Measurements from ENCODE around the gene TTBK1. TPM values are rescaled to one million over a fixed set of nuclear protein-coding genes. Genes with fewer than 3 reads are reported as not detected.

Gene TTBK1
- total and polyA plus RNA-seq, 2 of the 4 experiments (the other 2 are of a cell fraction): 0.02 TPM; not detected in 1

DNA sequence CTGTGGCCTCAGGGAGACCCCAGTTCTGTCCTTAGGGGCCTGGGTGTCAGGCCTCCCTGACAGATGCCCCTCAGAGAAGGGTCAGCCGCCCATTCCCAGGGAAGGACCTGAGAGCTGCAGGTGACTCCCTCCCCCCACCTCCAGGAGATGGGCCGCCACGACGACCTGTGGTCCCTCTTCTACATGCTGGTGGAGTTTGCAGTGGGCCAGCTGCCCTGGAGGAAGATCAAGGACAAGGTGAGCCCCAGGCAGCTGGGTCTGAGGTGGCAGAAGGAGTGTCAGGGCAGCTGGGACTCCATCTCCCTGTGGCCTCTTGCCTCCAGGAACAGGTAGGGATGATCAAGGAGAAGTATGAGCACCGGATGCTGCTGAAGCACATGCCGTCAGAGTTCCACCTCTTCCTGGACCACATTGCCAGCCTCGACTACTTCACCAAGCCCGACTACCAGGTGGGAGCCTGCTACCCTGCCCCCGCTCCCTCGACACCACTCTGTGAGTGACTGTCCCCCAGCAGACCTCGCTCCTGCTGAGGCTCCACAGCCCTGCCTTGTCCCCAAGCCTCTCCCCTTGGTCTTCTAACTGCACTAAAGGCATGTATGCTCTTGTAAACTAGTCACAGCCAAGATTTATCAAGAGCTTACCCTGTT, 12.2 kb downstream of the TTBK1 start:
- no peak overlapping the region for H3K27ac ChIP-seq (ENCODE audit: insufficient read depth, low read length)
- H3K9ac ChIP-seq (ENCODE audit: low read depth, low read length): no peak overlapping the region
- dilution Hi-C loops (cut with HindIII; ENCODE audit: low sequenced_read_pairs, unreplicated experiment): no loop called here
- no peak overlapping the region for H2BK120ac ChIP-seq (ENCODE audit: low read depth, low read length)
- no peaks in the 10 kb centered on the region; the same call in 1 of the 2 replicates for H3K4me1 ChIP-seq (ENCODE audit: control insufficient read depth, insufficient read depth, low read length)
- POLR2A ChIA-PET (ENCODE audit: unreplicated experiment): no interaction called here
- no peak overlapping the region for H3K4me2 ChIP-seq (ENCODE audit: low read depth, low read length)
- H3K4me3 ChIP-seq (ENCODE audit: insufficient read depth, low read depth, low read length): no peak overlapping the region
- no peak overlapping the region for H2AFZ ChIP-seq (replicated peaks; ENCODE audit: low read length, poor library complexity)
- H3K79me1 ChIP-seq (ENCODE audit: low read depth in 1 of 2, low read length in 2 of 2): no peaks in the 10 kb centered on the region
- H2AK9ac ChIP-seq (replicated peaks; ENCODE audit: low read depth, low read length, poor library complexity): no peak overlapping the region
- H3K23ac ChIP-seq (ENCODE audit: low read depth, low read length): no peak overlapping the region
- H4K5ac ChIP-seq (ENCODE audit: low read depth, low read length): no peak overlapping the region
- no peak overlapping the region for H2BK15ac ChIP-seq (ENCODE audit: low read depth, low read length)
- 63% methylated on average over 4 of the region's 11 CpGs; no CpG with 5 or more reads in 1 of the 2 experiments for WGBS, 2 experiments (ENCODE audit: extremely low coverage in 2 of 2, insufficient read length in 1 of 2)
- H3K27me3 ChIP-seq (ENCODE audit: control insufficient read depth, insufficient read depth, low read length): peaks cover 65% of the 10 kb centered on the region
- no peak overlapping the region for H3K4ac ChIP-seq (ENCODE audit: low read depth, low read length)
- no peak overlapping the region for H3K14ac ChIP-seq (replicated peaks; ENCODE audit: low read depth, low read length)
- H2BK20ac ChIP-seq (ENCODE audit: low read depth, low read length): no peak overlapping the region
- TF ChIP-seq FOS (IDR thresholded peaks at IDR 0.05; ENCODE audit: low read depth, low read length): no peak
- no peak for TF ChIP-seq ELK1 (IDR thresholded peaks at IDR 0.05; ENCODE audit: borderline replicate concordance, low read depth, low read length)
- no peak for TF ChIP-seq RFX5 (IDR thresholded peaks at IDR 0.05; ENCODE audit: low read depth, low read length)
- TF ChIP-seq CEBPB (IDR thresholded peaks at IDR 0.05; ENCODE audit: low read depth, low read length): no peak
- no peak for TF ChIP-seq CHD1 (IDR thresholded peaks at IDR 0.05; ENCODE audit: low read depth, low read length)
- no peak overlapping the region for H3K56ac ChIP-seq (ENCODE audit: extremely low read depth, insufficient read depth, low read length)
- H3K18ac ChIP-seq (ENCODE audit: low read depth, low read length): no peak overlapping the region
- H4K8ac ChIP-seq (ENCODE audit: low read depth in 2 of 2, low read length in 2 of 2): no peak overlapping the region
- ATAC-seq (ENCODE audit: low read depth) (no peak), DNase-seq (no peak)
- H3K9me3 ChIP-seq (ENCODE audit: control insufficient read depth, insufficient read depth, low read length): no peaks in the 10 kb centered on the region
- H4K20me1 ChIP-seq (ENCODE audit: insufficient read depth, low read length): no peaks in the 10 kb centered on the region
- H3K36me3 ChIP-seq (ENCODE audit: control insufficient read depth, insufficient read depth, low read length): no peaks in the 10 kb centered on the region
- intact Hi-C loops (cut with micrococcal nuclease): no loop called here
- no TSS peak for BruUV-seq (replicated peaks)
- no peak overlapping the region for H2AK5ac ChIP-seq (ENCODE audit: low read depth, low read length)
- CTCF ChIA-PET: no interaction called here
- in situ Hi-C loops (cut with MboI; ENCODE audit: low sequenced_read_pairs): loop anchor here (5.0 kb wide), 1 partner anchor 237 kb away; no protein-coding TSS in a partner anchor
- no peak overlapping the region for H2BK5ac ChIP-seq (ENCODE audit: low read depth, low read length, poor library complexity, severe bottlenecking)
- H3K9me1 ChIP-seq (ENCODE audit: insufficient read depth, low read length): no peaks in the 10 kb centered on the region
- no peak overlapping the region for H4K91ac ChIP-seq (ENCODE audit: insufficient read depth, low read depth, low read length)
